Inflammatory macrophage (primary cell): ENCODE measurements around the gene HMGCL.
A peak's percentile ranks its signal among the peaks of the same experiment; 100 is the strongest.
"Not testable (repeated sequence)": the region's sequence is repeated elsewhere in the genome, so short reads cannot be mapped to it uniquely, and the experiment has no call there.

ENCODE experiments used
- DNase-seq, 2 donors: peaks; one replicate each; pipeline ENCODE4 v3.0.0-alpha.2; 2020 to 2022

Gene HMGCL

DNA sequence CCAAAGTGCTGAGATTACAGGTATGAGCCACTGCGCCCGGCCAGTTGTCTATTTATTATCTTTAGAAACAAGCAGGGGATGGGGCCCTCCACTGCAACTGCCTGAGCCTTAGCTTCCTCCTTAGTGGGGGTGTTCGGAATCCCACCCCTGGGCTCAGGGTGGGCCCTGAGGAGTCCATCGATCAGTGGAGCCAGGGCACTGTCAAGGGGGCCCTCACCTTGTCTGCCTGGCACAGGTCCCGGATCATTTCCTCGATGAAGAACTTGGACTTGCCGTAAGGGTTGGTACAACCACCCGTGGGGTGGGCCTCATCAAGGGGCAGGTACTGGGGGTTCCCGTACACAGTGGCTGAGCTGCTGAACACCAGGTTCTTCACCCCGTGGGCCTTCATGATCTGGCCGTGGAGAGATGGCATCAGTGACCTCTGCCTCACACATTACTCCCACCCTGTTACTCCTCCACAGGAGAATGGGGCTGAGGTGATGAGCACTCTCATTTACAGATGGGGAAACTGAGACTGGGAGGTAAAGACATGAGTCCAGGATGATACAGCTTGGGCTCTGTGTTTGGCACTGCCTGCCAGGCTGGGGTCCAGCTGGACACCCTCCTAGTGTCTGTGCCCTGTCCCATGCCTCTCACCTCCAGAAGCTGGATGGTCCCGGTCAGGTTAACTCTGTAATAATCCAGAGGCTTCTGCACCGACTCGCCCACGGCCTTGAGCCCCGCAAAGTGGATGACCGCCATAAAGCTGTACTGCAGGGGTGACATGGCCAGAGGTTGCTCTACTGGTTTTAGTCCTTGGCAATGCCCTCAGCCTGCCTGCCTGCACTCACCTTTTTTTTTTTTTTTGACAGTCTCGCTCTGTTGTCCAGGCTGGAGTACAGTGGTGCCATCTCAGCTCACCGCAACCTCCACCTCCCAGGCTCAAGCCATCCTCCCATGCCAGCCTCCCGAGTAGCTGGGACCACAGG, 27.5 kb downstream of the HMGCL start:
- DNase-seq, result no peak

DNA sequence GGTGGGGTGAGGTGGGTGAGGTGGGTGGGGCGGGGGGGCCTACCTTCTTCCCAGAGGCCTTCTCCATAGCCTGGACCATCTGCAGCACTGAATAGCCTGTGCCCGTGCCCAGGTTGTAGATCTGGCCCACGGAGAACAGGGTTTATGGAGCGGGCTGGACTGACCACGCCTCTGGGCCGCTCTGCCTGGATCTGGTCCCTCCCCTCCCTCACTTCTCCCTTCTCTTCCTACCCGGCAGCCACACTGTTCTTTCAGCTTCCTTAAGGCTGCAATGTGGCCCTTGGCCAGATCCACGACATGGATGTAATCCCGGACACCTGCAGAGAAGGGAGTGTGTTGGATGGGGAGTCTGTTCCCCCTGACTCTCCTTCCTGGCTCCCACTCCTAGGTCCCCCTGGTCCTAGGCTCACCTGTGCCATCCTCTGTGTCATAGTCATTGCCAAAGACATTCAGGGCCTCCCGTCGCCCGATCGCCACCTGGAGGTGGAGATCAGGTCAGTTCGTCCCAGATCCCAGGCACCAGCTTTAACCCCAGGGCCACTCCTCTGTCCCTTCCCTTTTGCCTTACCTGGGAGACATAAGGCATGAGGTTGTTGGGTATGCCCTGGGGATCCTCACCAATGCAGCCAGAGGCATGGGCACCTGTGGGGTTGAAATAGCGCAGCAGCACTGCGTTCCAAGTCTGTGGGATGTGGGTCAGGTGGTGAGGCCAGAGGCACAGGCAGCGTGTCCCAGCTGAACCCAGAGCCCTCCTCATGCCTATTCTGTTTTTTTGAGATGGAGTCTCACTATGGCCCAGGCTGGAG, 28.6 kb downstream of the HMGCL start:
- DNase-seq, result no peak

DNA sequence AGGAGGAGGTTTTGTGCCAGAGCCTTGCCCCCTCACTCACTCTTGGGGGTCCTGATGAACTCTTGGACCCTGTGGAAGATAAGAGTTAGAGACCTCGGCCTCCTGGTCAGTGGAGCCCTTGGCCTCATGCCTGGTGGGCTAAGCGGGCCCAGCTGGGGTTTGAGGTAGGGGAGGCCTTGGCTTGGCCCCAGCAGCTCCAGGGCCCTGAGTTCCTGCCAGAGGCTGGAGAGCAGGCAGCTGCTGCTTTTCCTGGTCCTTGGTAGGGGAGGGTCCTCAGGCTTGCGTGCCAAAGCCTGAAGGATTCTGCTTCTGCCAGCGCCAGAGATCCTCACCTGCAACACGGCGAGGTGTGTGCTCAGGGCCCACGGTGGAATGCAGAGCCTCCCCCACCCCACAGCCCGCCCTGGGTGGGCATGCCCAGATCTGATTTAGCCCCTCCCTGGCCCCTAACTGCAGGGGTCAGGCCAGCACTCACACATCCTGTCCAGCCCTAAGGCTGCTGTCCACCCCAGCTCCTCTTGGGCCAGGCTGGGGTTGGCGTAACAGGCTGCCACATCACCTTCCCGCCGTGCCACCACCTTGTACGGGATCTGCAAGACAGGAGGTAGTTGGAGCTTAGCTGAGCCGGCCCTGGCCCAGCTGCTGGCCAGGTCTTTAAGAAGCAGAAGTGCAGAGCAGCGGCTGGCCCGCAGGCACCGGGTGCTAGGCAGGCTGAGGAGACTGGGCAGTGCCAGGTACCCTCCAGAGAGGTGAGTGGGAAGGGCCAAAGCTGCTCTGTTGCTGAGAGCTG, 29.4 kb downstream of the HMGCL start:
- no peak for DNase-seq

DNA sequence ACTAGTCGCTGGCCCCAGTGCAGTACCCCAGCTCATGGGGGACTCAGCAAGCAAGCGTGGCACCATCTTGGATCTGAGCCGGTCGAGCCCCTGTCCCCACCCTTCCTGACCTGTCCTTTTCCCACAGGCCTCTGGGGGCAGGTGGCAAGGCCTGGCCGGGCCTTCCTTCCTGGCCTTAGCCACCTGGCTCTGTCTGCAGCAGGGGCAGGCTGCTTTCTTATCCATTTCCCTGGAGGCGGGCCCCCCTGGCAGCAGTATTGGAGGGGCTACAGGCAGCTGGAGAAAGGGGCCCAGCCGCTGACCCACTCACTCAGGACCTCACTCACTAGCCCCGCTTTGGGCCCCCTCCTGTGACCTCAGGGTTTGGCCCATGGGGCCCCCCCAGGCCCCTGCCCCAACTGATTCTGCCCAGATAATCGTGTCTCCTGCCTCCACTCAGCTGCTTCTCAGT, 30.5 kb downstream of the HMGCL start:
- DNase-seq, result not testable (repeated sequence)

DNA sequence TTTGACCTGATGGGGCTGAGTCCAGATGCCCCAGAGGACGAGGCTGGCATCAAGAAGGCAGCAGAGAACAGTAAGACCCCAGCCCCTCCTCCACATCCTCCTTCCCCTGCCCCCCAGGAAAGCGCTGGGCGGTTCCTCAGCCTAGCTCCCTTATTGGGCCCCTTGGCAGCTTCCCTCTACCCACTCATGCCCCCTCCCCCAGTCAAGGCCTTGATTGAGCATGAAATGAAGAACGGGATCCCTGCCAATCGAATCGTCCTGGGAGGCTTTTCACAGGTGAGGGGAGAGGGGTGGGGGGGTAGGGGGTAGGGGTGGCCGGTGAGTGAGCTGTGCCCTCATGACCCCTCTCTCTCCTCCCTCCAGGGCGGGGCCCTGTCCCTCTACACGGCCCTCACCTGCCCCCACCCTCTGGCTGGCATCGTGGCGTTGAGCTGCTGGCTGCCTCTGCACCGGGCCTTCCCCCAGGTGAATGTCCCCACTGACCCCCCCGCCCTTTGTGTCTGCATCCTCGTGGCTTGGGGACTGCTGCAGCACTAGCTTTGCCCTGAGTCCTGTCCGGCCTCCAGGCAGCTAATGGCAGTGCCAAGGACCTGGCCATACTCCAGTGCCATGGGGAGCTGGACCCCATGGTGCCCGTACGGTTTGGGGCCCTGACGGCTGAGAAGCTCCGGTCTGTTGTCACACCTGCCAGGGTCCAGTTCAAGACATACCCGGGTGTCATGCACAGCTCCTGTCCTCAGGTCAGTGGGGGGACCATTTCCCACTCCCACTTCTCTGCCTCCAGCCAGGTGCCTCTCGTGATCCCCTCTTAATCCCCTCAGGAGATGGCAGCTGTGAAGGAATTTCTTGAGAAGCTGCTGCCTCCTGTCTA, 31.1 kb downstream of the HMGCL start:
- DNase-seq, result no peak

DNA sequence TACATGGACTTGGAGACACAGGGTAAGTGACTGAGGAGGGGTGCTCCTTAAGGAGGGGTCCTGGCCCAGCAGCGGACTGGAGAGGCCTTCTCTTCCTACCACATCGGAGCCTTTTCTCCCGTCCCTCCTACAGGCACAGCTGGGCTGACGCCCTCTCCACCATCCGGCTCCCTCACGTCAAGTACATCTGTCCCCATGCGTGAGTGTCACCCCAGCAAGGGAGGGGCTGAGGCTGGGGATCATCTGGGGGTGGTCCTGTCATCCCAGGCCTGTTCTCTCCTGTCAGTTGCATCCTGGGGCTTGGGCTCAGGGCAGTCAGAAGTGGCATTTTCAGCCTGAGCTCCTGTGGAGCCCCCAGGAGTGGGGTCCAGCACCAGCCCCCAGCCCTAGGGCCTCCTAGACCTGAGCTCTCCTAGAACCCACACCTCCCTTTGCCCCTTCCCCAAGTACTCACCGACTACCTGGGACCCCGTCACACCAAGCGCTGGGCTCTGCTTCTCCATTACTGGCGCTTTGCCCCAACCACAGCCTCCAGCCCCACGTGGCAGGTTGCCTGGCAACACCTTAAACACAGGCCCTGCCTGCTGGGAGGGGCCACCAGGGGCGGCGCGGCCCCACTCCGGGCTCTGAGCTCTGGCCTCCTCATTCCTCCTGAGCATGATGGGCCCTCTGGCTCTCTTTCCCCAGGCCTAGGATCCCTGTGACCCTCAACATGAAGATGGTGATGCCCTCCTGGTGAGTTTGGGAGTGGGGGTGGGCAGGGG, 32.0 kb downstream of the HMGCL start:
- DNase-seq, result no peak

DNA sequence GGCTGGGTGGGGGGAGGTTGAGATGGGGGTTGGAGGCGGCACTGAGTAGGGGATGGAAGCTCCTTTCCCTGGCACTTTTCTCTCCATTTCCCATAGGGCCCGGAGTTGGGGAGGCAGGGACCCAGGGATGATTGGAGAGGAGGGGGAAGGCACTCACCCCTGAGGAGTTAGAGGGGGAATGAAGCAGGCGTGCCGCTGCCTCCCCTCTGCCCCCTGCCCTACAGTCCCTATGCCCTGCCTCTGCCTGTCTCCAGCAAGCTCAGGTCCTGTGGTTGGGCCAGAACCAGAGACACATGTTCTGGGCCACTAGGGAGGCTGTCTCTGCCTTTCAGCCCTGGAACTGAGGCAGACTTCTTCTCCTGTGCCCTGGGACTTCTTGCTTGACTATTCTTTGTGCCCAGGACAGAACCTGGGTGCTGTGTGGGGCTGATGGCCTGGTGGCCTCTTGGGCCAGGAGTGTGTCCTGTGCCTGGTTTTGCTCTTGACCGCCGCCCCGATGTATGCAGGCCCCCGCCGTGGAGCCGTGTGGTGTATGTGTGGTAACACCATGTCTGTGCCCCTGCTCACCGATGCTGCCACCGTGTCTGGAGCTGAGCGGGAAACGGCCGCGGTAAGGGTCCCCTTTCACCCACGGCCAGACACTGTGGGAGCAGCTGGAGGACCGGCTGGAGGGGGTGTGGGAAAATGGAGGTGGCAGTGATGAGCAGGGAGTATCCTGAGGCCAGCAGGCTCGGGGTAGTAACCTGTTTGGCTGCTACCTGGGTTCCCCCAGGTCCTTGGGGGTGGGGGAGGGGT, 32.9 kb downstream of the HMGCL start:
- no peak for DNase-seq

DNA sequence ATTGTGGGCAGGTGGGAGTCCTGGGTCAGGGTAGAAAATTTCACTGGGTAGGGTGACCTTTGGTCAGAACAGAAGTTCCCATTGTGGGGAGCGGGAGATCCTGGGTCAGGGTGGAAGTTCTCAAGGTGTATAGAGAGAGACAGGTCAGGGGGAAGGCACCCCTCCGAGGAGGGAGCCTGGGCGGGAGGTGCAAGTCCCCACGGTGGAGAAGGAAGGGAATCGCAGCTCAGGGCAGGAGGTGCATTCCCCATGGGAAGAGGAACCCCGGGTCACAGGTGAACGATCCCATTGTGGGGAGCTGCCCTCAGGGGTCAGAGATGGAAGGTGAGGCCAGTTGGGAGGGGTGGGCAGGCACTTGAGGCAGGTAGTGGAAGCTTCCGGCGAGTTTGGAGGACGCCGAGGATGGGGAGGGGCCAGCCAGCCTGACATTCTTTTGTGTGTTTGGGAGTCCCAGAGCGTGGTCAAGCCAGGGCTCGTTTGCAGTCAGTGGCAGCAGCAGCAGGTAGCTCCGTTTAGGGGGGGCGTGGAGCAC, 33.6 kb downstream of the HMGCL start:
- no peak for DNase-seq

DNA sequence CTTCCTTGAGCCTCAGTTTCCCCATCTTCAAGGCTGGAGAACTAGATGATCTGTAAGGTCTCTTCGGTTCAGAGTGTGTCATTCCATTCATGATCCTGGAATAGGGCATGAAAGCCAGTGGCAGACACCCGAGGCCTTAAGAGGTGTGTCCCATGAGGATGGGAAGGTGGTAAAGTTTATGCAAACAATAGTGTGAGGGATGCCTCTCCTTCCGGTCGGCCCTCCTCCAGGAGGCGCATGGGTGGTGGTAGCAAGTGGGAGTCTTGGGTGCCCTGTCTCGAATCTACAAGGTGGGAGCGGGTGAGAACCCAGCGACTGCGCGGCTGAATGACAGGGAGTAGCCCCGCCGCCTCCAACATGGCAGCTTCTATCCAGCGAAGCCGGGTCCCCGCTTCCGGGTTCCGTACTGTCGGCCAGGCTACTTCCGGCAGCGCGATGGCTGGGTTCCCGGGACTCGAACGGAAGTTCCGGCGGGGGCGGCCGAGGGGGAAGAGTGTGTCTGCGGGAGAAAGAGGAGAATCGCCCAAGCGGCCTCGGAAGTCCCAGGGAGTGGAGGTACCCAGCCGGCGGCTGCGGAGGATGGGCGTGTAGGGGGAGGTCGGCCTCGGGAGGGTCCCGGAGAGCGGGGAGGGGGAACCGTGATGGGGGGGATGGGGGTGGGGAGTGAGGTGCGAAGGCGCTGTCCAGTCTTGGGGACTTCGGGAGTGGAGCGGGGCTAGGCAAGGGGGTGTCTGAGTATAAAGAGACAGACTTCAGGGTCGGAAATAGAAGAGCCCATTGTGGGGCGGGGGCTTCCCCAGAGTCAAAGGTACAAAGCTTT, 34.3 kb downstream of the HMGCL start, which contains the start of gene LYPLA2:
TSS of gene LYPLA2 (plus strand) at position 450 of the 820 bp plus-strand sequence. CDS start 1,538 bp downstream, outside the sequence.
- peak; percentile 94 to 96 for DNase-seq

DNA sequence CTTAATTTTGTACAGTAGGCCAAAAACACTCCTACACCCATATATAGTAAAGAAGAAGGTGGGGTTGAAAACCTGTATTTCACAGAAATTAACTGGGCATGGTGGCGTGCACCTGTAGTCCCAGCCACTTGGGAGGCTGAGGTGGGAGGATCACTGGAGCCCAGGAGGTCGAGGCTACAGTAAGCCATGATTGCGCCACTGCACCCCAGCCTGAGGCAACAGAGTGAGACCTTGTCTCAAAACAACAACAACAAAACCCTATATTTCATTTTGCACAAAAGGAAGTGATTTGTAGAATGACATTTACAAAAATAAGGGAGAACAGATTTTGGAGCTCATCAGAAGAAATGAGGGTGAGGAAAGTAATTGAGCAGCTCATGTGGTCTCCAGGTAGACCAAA, 36.5 kb downstream of the HMGCL start:
- no peak for DNase-seq

DNA sequence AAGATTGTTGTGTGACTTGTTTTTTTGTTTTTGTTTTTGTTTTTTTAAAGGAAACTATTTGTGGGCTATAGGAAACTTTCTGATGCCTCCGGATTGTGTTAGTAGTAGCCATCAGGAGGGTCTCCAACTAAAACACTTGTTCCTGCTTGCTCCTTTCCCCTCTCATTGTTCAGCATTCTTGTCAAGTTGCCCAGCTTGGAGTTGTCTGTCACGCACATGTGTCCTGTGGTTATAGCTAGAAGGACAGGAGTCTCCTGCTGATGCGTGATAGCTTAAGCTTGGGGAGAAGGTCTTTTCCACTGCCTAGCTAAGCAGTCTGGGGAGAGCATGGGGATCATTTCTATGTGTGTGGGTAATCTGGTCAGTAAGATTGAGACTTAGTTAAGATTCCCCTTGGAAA, 37.5 kb downstream of the HMGCL start:
- DNase-seq, result no peak

DNA sequence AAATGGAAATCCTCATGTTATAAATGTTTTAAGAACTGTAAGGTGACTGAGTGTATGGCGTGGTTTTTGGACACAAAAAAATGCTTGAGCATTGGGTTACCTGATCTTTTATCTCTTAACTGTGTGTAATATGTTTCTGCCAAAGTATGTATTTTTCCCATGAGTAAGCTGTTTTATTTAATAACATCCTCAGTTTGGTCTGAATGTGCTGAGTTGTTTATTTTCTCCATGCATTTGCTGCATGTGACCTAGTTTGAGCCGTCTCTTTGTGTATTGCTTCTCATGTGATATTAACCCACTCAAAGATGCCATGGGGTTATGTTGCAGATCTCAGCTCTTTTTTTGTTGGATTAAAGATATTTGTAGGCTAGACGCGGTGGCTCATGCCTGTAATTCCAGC, 40.4 kb downstream of the HMGCL start:
- DNase-seq, result no peak

DNA sequence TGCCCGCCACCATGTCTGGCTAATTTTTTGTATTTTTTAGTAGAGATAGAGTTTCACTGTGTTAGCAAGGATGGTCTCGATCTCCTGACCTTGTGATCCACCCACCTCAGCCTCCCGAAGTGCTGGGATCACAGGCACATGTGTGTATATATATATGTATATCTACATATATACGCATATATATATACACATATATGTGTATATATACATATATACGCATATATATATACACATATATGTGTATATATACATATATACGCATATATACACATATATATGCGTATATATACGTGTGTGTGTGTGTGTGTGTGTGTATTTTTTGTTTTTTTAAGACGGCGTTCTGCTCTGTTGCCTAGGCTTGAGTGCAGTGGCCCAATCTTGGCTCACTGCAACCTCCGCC, 42.1 kb downstream of the HMGCL start:
- DNase-seq, result not testable (repeated sequence)

DNA sequence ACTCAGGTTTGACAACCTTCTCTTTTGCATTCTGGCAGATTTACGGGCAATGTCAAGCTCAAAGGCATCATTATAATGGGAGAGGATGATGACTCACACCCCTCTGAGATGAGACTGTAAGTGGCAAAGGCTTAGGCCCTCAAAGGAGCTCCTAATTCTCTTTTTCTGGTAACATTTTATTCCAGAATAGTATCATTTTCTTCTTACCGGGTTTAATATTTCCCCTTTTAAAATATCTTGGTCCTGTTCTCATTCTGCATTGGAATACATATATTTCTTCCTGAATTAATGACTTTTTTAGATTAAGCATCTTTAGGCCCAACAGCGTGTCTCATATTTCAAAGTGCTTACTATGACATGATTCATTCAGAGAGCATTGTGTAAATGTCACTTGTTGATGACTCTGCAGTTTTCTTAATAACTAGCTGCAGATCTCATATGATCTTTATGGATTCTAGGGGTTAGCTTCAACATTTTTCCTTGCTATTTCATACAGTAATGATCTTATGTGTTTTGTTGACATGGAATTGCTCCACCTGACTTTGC, 45.3 kb downstream of the HMGCL start:
- peak in 1 of 2 donors; percentile 26 for DNase-seq

DNA sequence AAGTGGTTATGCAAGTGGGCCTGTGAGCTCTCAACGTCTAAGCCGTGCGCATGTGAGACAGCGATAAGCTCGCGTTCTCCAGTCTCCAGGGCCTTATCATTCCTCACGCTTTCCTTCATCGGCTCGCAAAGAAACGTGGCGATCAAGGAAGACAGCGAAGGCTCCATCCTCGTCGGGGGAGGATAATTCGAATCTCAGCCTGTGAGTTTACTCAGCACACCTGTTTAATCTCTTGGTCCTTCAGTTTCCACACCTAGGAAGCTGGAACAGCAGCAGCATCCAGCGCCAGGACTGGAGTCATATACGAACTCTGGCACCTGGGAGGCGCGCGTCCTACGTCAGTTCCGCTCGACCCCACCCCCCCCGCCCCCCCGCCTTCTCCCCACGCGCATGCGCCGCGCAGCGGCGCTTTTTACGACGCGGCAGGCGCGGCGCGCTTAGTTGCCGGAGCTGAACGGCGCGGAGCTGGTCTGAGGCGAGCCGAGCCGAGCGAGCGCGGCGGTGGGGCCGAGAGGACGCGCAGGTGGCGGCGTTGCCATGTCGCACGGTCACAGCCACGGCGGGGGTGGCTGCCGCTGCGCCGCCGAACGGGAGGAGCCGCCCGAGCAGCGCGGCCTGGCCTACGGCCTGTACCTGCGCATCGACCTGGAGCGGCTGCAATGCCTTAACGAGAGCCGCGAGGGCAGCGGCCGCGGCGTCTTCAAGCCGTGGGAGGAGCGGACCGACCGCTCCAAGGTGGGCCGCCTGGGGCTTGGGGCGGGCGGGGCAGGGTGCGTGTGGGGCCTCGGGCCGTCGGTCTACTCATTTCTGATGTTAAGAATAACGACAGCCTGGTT, 47.0 kb downstream of the HMGCL start, which contains the start of gene PITHD1:
TSS of gene PITHD1 (plus strand) at position 440 of the 836 bp plus-strand sequence. CDS start at position 538, 98 bp downstream.
- DNase-seq, result peak; percentile 83 to 89

DNA sequence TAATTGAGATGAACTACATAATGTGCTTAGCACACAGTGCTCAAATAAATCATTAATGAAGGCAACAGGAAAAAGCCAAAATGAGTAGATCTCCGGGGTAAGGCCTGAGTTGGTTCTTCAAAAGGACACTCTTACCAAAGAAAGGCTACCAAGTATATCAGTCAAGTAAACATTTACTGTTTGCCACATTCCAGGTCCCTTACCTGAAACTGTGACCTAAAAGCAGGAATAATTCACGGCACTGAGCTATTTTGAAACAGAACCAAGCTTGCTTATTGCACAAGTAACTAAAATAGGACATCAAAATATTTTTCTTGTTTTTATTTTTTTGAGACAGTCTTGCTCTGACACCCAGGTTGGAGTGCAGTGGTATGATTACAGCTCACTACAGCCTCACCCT, 49.0 kb downstream of the HMGCL start:
- no peak for DNase-seq
